Sigmoid colon (tissue), 7 donors: ENCODE measurements around the gene CTNNBL1. TPM values are rescaled to one million over a fixed set of nuclear protein-coding genes. Genes with fewer than 3 reads are reported as not detected.
A peak's percentile ranks its signal among the peaks of the same experiment; 100 is the strongest.

Experiments used
- DNase-seq: peaks from one replicate; pipeline ENCODE4 v3.0.0-alpha.2; 2019
- H3K27ac ChIP-seq, 4 donors: fragments of 200-600 bp; sonication (generic); one replicate each; pipeline ENCODE4 v1.5.1; 2016 to 2019; ENCODE audit warnings: mild to moderate bottlenecking in 1 of 4
- H3K27me3 ChIP-seq, 3 donors: fragments of 200-600 bp; sonication (generic); one replicate each; pipeline ENCODE4 v1.5.1; 2019; ENCODE audit warnings: mild to moderate bottlenecking in 1 of 3
- H3K36me3 ChIP-seq, 4 donors: fragments of 200-600 bp; sonication (generic); one replicate each; pipeline ENCODE4 v1.5.1; 2016 to 2019
- H3K4me1 ChIP-seq, 4 donors: fragments of 200-600 bp; sonication (generic); one replicate each; pipeline ENCODE4 v1.5.1; 2017 to 2019
- H3K4me3 ChIP-seq, 4 donors: fragments of 200-600 bp; sonication (generic); one replicate each; pipeline ENCODE4 v1.5.1; 2017 to 2019; ENCODE audit warnings: mild to moderate bottlenecking in 2 of 4, moderate library complexity in 1 of 4
- H3K9me3 ChIP-seq, 4 donors: fragments of 200-600 bp in 3 of 4; sonication (generic) in 3 of 4; one replicate each; pipeline versions ENCODE4 v1.5.1 to v1.6.1; 2013 to 2019
- CTCF ChIP-seq, 4 experiments: fragments of 450-650 bp in 3 of 4; fragments of 200-600 bp in 1 of 4; IDR thresholded peaks; one replicate each; pipeline ENCODE4 v1.5.1; 2016 to 2019; ENCODE audit warnings: antibody characterized with exemption in 4 of 4, mild to moderate bottlenecking in 3 of 4, moderate library complexity in 2 of 4
- EP300 ChIP-seq, 4 donors: sonication (generic); formaldehyde crosslinking; IDR thresholded peaks; one replicate each; pipeline ENCODE4 v1.6.1; 2017; ENCODE audit warnings: antibody characterized with exemption in 4 of 4
- POLR2A ChIP-seq, 2 donors: fragments of 450-650 bp; IDR thresholded peaks; one replicate each; pipeline ENCODE4 v1.6.1; 2016; ENCODE audit warnings: antibody characterized with exemption in 2 of 2, mild to moderate bottlenecking in 2 of 2, moderate library complexity in 2 of 2
- POLR2AphosphoS5 ChIP-seq, 4 donors: sonication (generic); formaldehyde crosslinking; IDR thresholded peaks; one replicate each; pipeline ENCODE4 v1.6.1; 2017; ENCODE audit warnings: antibody characterized with exemption in 4 of 4
- WGBS, 2 donors: extraction: QIAGEN DNeasy Blood & Tissue Kit; methylation state at CpG; one replicate each; pipeline ENCODE4 v1.1.7; 2013; 5-methylcytosine and 5-hydroxymethylcytosine counted together
- intact Hi-C: fragments of 100-400 bp; cut with DNase I; formaldehyde crosslinking; loops from one replicate; pipeline ENCODE4 v1.15.1; 2023
- polyA plus RNA-seq, 3 donors: library from polyadenylated mRNA; stranded (reverse); fragments of 200-250 nt; gene quantifications; one replicate each; pipeline ENCODE4 v1.2.3, GENCODE V29; 2013
- total RNA-seq, 4 donors: library from RNA; depleted of rRNA; stranded (reverse); fragments of >200 nt; gene quantifications; one replicate each; pipeline ENCODE4 v1.1.0, GENCODE V29; 2016
- donor health status: healthy with polysubstance abuse.
- donor health status: Bipolar disorder and iron deficiency.
- donor health status: healthy.

Gene CTNNBL1
- total and polyA plus RNA-seq, 7 donors: 27.3 to 47.9 (median 34.8) TPM

DNA sequence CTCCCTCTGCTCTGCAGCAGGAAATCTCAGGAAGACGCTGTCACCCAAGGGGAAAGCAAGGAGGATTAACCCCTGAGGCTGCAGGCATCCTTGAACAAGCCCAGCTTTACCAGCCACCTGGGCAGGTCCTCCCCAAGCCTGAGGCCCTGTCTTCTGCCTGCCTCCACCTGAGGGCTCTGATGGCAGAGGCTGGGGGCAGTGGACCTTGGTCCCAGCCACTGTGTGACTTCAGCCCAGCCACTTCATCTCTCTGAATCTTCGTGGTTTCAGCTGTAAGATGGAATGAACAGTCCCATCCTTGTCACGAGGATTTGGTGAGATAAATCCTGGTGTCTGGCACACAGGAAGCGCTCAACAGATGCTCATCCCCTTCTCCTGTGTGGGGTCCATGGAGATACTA is 200.6 kb downstream of the CTNNBL1 start:
- peaks cover 0 to 37% (median 26%) of the 10 kb centered on the region in 4 donors for H3K4me1 ChIP-seq
- TF ChIP-seq EP300 (IDR thresholded peaks at IDR 0.05) (no peak), POLR2A (IDR thresholded peaks at IDR 0.05) (no peak), POLR2AphosphoS5 (IDR thresholded peaks at IDR 0.05) (no peak)
- H3K27me3 ChIP-seq: no peaks in the 10 kb centered on the region
- H3K36me3 ChIP-seq: no peaks in the 10 kb centered on the region
- no peak overlapping the region for H3K27ac ChIP-seq
- H3K4me3 ChIP-seq: no peak overlapping the region
- intact Hi-C loops: no loop called here
- 77 to 79% methylated on average over 4 of the region's 4 CpGs for WGBS, 2 donors
- no peaks in the 10 kb centered on the region for H3K9me3 ChIP-seq
- no peak for DNase-seq

DNA sequence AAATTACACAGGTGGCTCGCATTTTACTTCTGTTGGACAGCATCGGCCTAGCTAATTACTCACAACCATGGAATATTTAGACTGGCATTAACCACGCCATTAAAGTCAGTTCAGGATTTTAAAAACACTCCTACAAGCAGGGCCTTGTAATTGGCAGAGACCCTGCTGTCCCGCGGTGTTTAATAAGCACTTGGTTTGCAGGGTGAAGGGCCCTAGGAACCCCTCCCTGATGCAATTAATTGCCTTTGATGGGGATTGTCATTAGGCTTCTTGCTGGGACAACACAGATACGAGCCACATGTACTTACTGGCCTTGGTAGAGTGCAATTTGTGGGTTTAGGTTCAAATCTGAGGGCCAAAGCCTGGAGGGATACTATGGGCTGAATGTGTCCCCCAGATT is 201.3 kb downstream of the CTNNBL1 start:
- 90 to 91% methylated on average over 6 of the region's 6 CpGs for WGBS, 2 donors
- TF ChIP-seq POLR2A (IDR thresholded peaks at IDR 0.05) (no peak), POLR2AphosphoS5 (IDR thresholded peaks at IDR 0.05) (no peak), CTCF (IDR thresholded peaks at IDR 0.05) (no peak), EP300 (IDR thresholded peaks at IDR 0.05) (no peak)

GRCh38 chr20:37896932-37897548 is 203.2 kb downstream of the CTNNBL1 start:
- H3K9me3 ChIP-seq: no peaks in the 10 kb centered on the region
- intact Hi-C loops: no loop called here
- no peak overlapping the region for H3K27ac ChIP-seq
- no peak for DNase-seq
- peaks cover 0 to 10% (median 0%) of the 10 kb centered on the region in 3 donors for H3K27me3 ChIP-seq
- no peaks in the 10 kb centered on the region for H3K36me3 ChIP-seq
- TF ChIP-seq POLR2AphosphoS5 (IDR thresholded peaks at IDR 0.05) (no peak), CTCF (IDR thresholded peaks at IDR 0.05) (no peak), POLR2A (IDR thresholded peaks at IDR 0.05) (no peak)
- WGBS, 2 donors: 68 to 78% methylated on average over 12 of the region's 12 CpGs
- H3K4me3 ChIP-seq: no peak overlapping the region
- H3K4me1 ChIP-seq: peaks cover 0 to 28% (median 21%) of the 10 kb centered on the region in 4 donors

More for the DNA sequence above, 201.3 kb downstream of the CTNNBL1 start:
- H3K27me3 ChIP-seq: no peaks in the 10 kb centered on the region
- no peaks in the 10 kb centered on the region for H3K36me3 ChIP-seq
- no peaks in the 10 kb centered on the region for H3K9me3 ChIP-seq
- DNase-seq: no peak
- intact Hi-C loops: no loop called here
- no peak overlapping the region for H3K27ac ChIP-seq
- H3K4me1 ChIP-seq: peaks cover 0 to 37% (median 26%) of the 10 kb centered on the region in 4 donors
- H3K4me3 ChIP-seq: no peak overlapping the region

DNA sequence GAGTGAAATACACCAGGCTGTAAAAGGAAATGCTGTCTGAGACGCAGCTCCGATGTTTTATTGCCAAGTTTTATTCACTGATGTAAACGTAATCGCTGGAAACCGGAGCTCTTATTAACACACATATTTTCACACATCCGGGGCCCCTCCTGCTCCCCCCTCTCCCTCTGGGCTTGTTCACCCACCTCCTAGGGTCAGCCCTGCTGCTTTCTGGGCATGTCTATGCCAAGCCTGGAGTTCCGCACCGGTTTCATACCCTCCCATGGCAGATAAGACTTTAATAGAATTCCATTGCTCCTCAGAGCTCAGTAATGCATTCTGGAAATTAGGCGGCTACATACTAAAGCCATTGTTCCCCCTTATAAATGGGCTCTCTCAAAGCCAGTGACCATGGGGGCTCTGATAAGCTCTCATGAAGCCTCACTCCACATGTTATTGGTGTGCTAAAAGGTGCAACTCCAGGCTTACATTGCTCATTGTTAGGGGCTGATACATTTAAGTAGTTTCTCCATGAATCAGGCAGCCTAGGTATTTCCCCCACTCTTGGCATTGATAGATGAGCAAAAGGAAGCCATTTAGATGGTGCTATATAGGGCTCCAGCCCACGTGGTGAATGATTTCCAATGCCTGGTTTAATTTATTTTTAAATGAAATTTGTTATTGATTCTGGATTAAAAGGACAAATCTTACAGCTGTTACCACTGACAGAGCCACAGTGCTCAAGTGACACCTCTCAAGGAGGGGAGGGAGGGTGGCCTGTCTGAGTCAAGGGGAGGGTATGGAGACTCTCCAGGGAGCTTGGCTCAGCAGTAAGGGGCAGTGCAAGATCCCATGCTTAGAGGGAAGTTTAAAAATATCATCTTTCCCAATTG is 204.6 kb downstream of the CTNNBL1 start:
- Histone ChIP-seq H3K4me1 (peaks cover 0 to 42% (median 35%) of the 10 kb centered on the region in 4 donors), H3K27ac (peak overlapping the region in 3 of 4 donors; percentile 3 to 50 (median 21)), H3K36me3 (no peaks in the 10 kb centered on the region), H3K4me3 (no peak overlapping the region), H3K9me3 (no peaks in the 10 kb centered on the region), H3K27me3 (peaks cover 9 to 24% (median 11%) of the 10 kb centered on the region in 3 donors)
- no peak for DNase-seq
- WGBS, 2 donors: 30 to 61% methylated on average over 10 of the region's 10 CpGs
- intact Hi-C loops: no loop called here
- TF ChIP-seq POLR2AphosphoS5 (IDR thresholded peaks at IDR 0.05) (no peak), EP300 (IDR thresholded peaks at IDR 0.05) (no peak), POLR2A (IDR thresholded peaks at IDR 0.05) (no peak), CTCF (IDR thresholded peaks at IDR 0.05) (no peak)
